IMR-90 (cell line): ENCODE data around the gene PRR18. TPM values are rescaled to one million over a fixed set of nuclear protein-coding genes. Genes with fewer than 3 reads are reported as not detected.

Experiments
- ATAC-seq: fragments of 200-7000 bp; cut with Tn5 transposase; 2 replicates; pipeline ENCODE4 v1.9.1; 2020; ENCODE audit warnings: low read depth, mild to moderate bottlenecking, moderate library complexity
- BruUV-seq: library from RNA; stranded (reverse); fragments of 400-500 nt; replicated peaks from 2 replicates; lab custom pipeline; 2021; lab: Mats Ljungman, UMichigan
- CTCF ChIA-PET: fragments of 300-600 bp; formaldehyde crosslinking; extraction: SDS; loops from one replicate; lab custom pipeline; 2021; ENCODE audit warnings: antibody characterized with exemption; lab: Yijun Ruan, JAX
- POLR2A ChIA-PET: fragments of 300-600 bp; sonication (Branson Sonifier 250); formaldehyde crosslinking; loops from one replicate; lab custom pipeline; 2022; ENCODE audit warnings: antibody characterized with exemption; ENCODE audit not compliant: unreplicated experiment; lab: Charles Lee
- DNase-seq: peaks from one replicate; pipeline ENCODE4 v3.0.0; 2013
- H2AFZ ChIP-seq: replicated peaks from 2 replicates; pipeline ENCODE3; 2013; ENCODE audit warnings: low read length, mild to moderate bottlenecking; ENCODE audit not compliant: poor library complexity
- H2AK5ac ChIP-seq: 2 replicates; pipeline ENCODE4 v1.6.1; 2013; ENCODE audit warnings: low read depth, low read length, inconsistent platforms
- H2AK9ac ChIP-seq: replicated peaks from 2 replicates; pipeline ENCODE3; 2013; ENCODE audit warnings: mild to moderate bottlenecking, low read depth, low read length, moderate library complexity; ENCODE audit not compliant: poor library complexity
- H2BK120ac ChIP-seq: 2 replicates; pipeline ENCODE4 v1.6.1; 2013; ENCODE audit warnings: low read depth, low read length, inconsistent platforms
- H2BK15ac ChIP-seq: 3 replicates; pipeline ENCODE4 v1.6.1; 2013; ENCODE audit warnings: low read depth, low read length, inconsistent platforms
- H2BK20ac ChIP-seq: 2 replicates; pipeline ENCODE4 v1.6.1; 2013; ENCODE audit warnings: low read depth, mild to moderate bottlenecking, inconsistent platforms, low read length, moderate library complexity
- H2BK5ac ChIP-seq: 2 replicates; pipeline ENCODE4 v1.6.1; 2013; ENCODE audit warnings: mild to moderate bottlenecking, low read depth, low read length, inconsistent platforms; ENCODE audit not compliant: poor library complexity, severe bottlenecking
- H3K14ac ChIP-seq: replicated peaks from 2 replicates; pipeline ENCODE4 v1.6.1; 2013; ENCODE audit warnings: low read depth, low read length, inconsistent platforms
- H3K18ac ChIP-seq: 2 replicates; pipeline ENCODE4 v1.6.1; 2013; ENCODE audit warnings: low read depth, low read length, control low read depth
- H3K23ac ChIP-seq: 2 replicates; pipeline ENCODE4 v1.6.1; 2013; ENCODE audit warnings: low read depth, low read length, inconsistent platforms
- H3K27ac ChIP-seq: 2 replicates; pipeline ENCODE4 v1.5.1; 2013; ENCODE audit warnings: mild to moderate bottlenecking, control low read depth, low read length; ENCODE audit not compliant: insufficient read depth
- H3K27me3 ChIP-seq: 2 replicates; pipeline ENCODE4 v1.6.1; 2013; ENCODE audit warnings: low read length; ENCODE audit not compliant: control insufficient read depth, insufficient read depth
- H3K36me3 ChIP-seq: 2 replicates; pipeline ENCODE4 v1.6.1; 2013; ENCODE audit warnings: low read length, mixed read lengths; ENCODE audit not compliant: control insufficient read depth, insufficient read depth
- H3K4ac ChIP-seq: 2 replicates; pipeline ENCODE4 v1.6.1; 2013; ENCODE audit warnings: low read depth, low read length, inconsistent platforms
- H3K4me1 ChIP-seq: 2 replicates; pipeline ENCODE4 v1.6.1; 2013; ENCODE audit warnings: low read length, mixed read lengths; ENCODE audit not compliant: control insufficient read depth, insufficient read depth
- H3K4me2 ChIP-seq: 2 replicates; pipeline ENCODE4 v1.6.1; 2013; ENCODE audit warnings: low read depth, mild to moderate bottlenecking, control low read depth, low read length, moderate library complexity
- H3K4me3 ChIP-seq: 2 replicates; pipeline ENCODE4 v1.5.1; 2013; ENCODE audit warnings: low read depth, mild to moderate bottlenecking, control low read depth, low read length, moderate library complexity; ENCODE audit not compliant: insufficient read depth
- H3K56ac ChIP-seq: 2 replicates; pipeline ENCODE4 v1.6.1; 2013; ENCODE audit warnings: low read length, inconsistent platforms; ENCODE audit not compliant: insufficient read depth; ENCODE audit errors: extremely low read depth
- H3K79me1 ChIP-seq, 2 experiments: 2 replicates each; pipeline ENCODE4 v1.6.1; 2013; ENCODE audit warnings: low read length in 2 of 2, inconsistent platforms in 1 of 2, low read depth in 1 of 2
- H3K9ac ChIP-seq: 2 replicates; pipeline ENCODE4 v1.6.1; 2013; ENCODE audit warnings: low read depth, low read length, control low read depth
- H3K9me1 ChIP-seq: 2 replicates; pipeline ENCODE4 v1.6.1; 2013; ENCODE audit warnings: low read length, inconsistent platforms; ENCODE audit not compliant: insufficient read depth
- H3K9me3 ChIP-seq: 2 replicates; pipeline ENCODE4 v1.6.1; 2013; ENCODE audit warnings: low read length; ENCODE audit not compliant: control insufficient read depth, insufficient read depth
- H4K20me1 ChIP-seq: 2 replicates; pipeline ENCODE4 v1.6.1; 2013; ENCODE audit warnings: low read length, inconsistent platforms; ENCODE audit not compliant: insufficient read depth
- H4K5ac ChIP-seq: 2 replicates; pipeline ENCODE4 v1.6.1; 2013; ENCODE audit warnings: mild to moderate bottlenecking, low read depth, low read length, control low read depth
- H4K8ac ChIP-seq, 2 experiments: 2 replicates each; pipeline ENCODE4 v1.6.1; 2013; ENCODE audit warnings: low read depth in 2 of 2, low read length in 2 of 2, control low read depth in 1 of 2, inconsistent platforms in 1 of 2
- H4K91ac ChIP-seq: 2 replicates; pipeline ENCODE4 v1.6.1; 2013; ENCODE audit warnings: low read depth, low read length, inconsistent platforms; ENCODE audit not compliant: insufficient read depth
- CHD1 ChIP-seq: IDR thresholded peaks from 2 replicates; pipeline ENCODE4 v1.6.1; 2012; ENCODE audit warnings: low read depth, low read length, improper control_type of control experiment
- CTCF ChIP-seq: conservative IDR thresholded peaks from 2 replicates; pipeline ENCODE4 v1.5.1; 2012; ENCODE audit warnings: mild to moderate bottlenecking, low read depth, low read length, improper control_type of control experiment
- MAFK ChIP-seq: IDR thresholded peaks from 2 replicates; pipeline ENCODE4 v1.6.1; 2012; ENCODE audit warnings: low read depth, low read length, improper control_type of control experiment
- MAZ ChIP-seq: IDR thresholded peaks from 2 replicates; pipeline ENCODE4 v1.6.1; 2012; ENCODE audit warnings: low read depth, mild to moderate bottlenecking, low read length, improper control_type of control experiment, moderate library complexity, borderline replicate concordance
- MXI1 ChIP-seq: IDR thresholded peaks from 2 replicates; pipeline ENCODE4 v1.6.1; 2012; ENCODE audit warnings: low read depth, mild to moderate bottlenecking, low read length, moderate library complexity, borderline replicate concordance
- NFE2L2 ChIP-seq: fragments of 150-350 bp; IDR thresholded peaks from 2 replicates; pipeline ENCODE4 v1.6.1; 2016; ENCODE audit warnings: low read depth, mild to moderate bottlenecking, low read length
- RAD21 ChIP-seq: IDR thresholded peaks from 2 replicates; pipeline ENCODE4 v1.6.1; 2012; ENCODE audit warnings: low read length, improper control_type of control experiment
- RFX5 ChIP-seq: IDR thresholded peaks from 2 replicates; pipeline ENCODE4 v1.8.0; 2012; ENCODE audit warnings: low read depth, mild to moderate bottlenecking, low read length, moderate library complexity
- dilution Hi-C: fragments of 300-500 bp; cut with HindIII; formaldehyde crosslinking; loops from one replicate; pipeline ENCODE4 v1.14.3; 2018; ENCODE audit warnings: low sequenced_read_pairs; ENCODE audit not compliant: unreplicated experiment
- in situ Hi-C: fragments of 300-500 bp; cut with MboI; formaldehyde crosslinking; loops from 3 replicates; pipeline ENCODE4 v1.14.3; 2019; ENCODE audit warnings: low sequenced_read_pairs, inconsistent platforms, mixed read lengths
- intact Hi-C: fragments of 100-400 bp; cut with micrococcal nuclease; formaldehyde crosslinking; loops from 2 replicates; pipeline ENCODE4 v1.10.0; 2022
- polyA plus RNA-seq, 3 experiments: library from polyadenylated mRNA; depleted of rRNA; stranded (reverse); fragments of >200 nt; gene quantifications; 2 replicates each; pipeline ENCODE4 v1.2.3, GENCODE V29; 2012; ENCODE audit warnings: low replicate concordance in 1 of 3
- total RNA-seq: library from RNA; depleted of rRNA; stranded (reverse); fragments of >200 nt; gene quantifications from 2 replicates; pipeline ENCODE4 v1.2.3, GENCODE V29; 2012

PRR18 gene
- total and polyA plus RNA-seq, 2 of the 4 experiments (the other 2 are of a cell fraction), result not detected

DNA sequence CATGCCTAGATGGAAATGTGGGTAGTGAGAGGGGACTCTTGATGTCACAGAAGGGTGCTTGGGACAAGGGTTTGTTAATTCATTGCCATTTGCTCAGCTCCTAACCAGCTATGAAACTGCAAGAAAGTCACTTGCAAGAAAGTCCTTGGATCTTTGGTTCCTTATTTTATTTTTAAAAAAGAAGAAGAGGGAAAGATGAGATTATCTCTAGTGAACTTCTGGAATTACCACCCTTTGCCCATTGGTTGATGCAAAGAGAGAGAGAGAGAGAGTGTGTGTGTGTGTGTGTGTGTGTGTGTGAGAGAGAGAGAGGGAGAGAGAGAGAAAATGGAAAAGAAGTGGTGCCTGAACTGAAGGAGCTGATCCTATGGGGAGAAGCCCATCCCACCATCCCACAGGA is 38.8 kb upstream of the PRR18 start:
- Histone ChIP-seq H3K4me1 (no peaks in the 10 kb centered on the region), H2BK15ac (no peak overlapping the region), H3K4me2 (no peak overlapping the region), H3K56ac (no peak overlapping the region), H3K9me3 (no peaks in the 10 kb centered on the region; the same call in 1 of the 2 replicates), H3K18ac (no peak overlapping the region), H2AFZ (no peak overlapping the region), H2BK120ac (no peak overlapping the region), H3K4me3 (no peak overlapping the region), H4K5ac (no peak overlapping the region), H2BK5ac (no peak overlapping the region), H3K27me3 (peaks cover under 1% of the 10 kb centered on the region), H3K14ac (no peak overlapping the region), H3K9ac (no peak overlapping the region), H3K79me1 (peaks cover 0 to 9% of the 10 kb centered on the region in 2 experiments; a peak in 1 of 4 replicates), H4K20me1 (no peaks in the 10 kb centered on the region), H3K4ac (no peak overlapping the region), H2AK5ac (no peak overlapping the region), H2BK20ac (no peak overlapping the region), H3K27ac (no peak overlapping the region), H3K9me1 (no peaks in the 10 kb centered on the region), H3K36me3 (no peaks in the 10 kb centered on the region), H3K23ac (no peak overlapping the region), H2AK9ac (no peak overlapping the region), H4K8ac (no peak overlapping the region), H4K91ac (no peak overlapping the region)
- ATAC-seq (no peak), DNase-seq (no peak)
- in situ Hi-C loops, result no loop called here
- CTCF ChIA-PET, result no interaction called here
- TF ChIP-seq CHD1 (no peak), MXI1 (no peak), MAZ (no peak), RAD21 (no peak), RFX5 (no peak), CTCF (no peak), MAFK (no peak), NFE2L2 (no peak)
- intact Hi-C loops, result no loop called here
- POLR2A ChIA-PET, result no interaction called here
- BruUV-seq, result no TSS peak
- dilution Hi-C loops, result no loop called here
